K562 (cell line): ENCODE data around the gene KCND3. TPM values are rescaled to one million over a fixed set of nuclear protein-coding genes. Genes with fewer than 3 reads are reported as not detected.

Source experiments
- ATAC-seq: fragments of 200-7000 bp; cut with Tn5 transposase; 3 replicates; pipeline ENCODE4 v1.9.1; 2020; ENCODE audit warnings: moderate library complexity
- BruUV-seq: library from RNA; stranded (reverse); fragments of 400-500 nt; replicated peaks from 2 replicates; lab custom pipeline; 2021; lab: Mats Ljungman, UMichigan
- CTCF ChIA-PET: fragments of 300-600 bp; formaldehyde crosslinking; extraction: SDS; loops from one replicate; lab custom pipeline; 2021; ENCODE audit warnings: low intra/inter-chr PET ratio; lab: Yijun Ruan, JAX
- POLR2A ChIA-PET: fragments of 300-600, 350-650 bp; sonication (Branson Sonifier 250); formaldehyde crosslinking; extraction: SDS; loops from one replicate; lab custom pipeline; 2021; ENCODE audit warnings: antibody characterized with exemption, inconsistent platforms; lab: Yijun Ruan, JAX
- DNase-seq, 4 experiments: peaks; one replicate each; pipeline versions ENCODE4 v3.0.0 to v3.0.0-alpha.2; 2011 to 2018; ENCODE audit warnings: low spot score in 3 of 4, mixed read lengths in 3 of 4; ENCODE audit errors: extremely low read depth in 1 of 4
- FAIRE-seq: peaks from 2 replicates; lab custom pipeline; 2011; peaks lifted over from hg19 to GRCh38; lab: Jason Lieb, UNC
- H2AFZ ChIP-seq: 2 replicates; pipeline ENCODE4 v1.6.0; 2011; ENCODE audit warnings: low read depth, low read length, control low read depth, inconsistent platforms
- H3K27ac ChIP-seq: fragments of 200-600 bp; 3 replicates; pipeline ENCODE4 v1.8.0; 2011; ENCODE audit warnings: low read depth, mild to moderate bottlenecking, control low read depth, inconsistent platforms, low read length, moderate library complexity, mixed read lengths; ENCODE audit errors: extremely low read depth
- H3K27me3 ChIP-seq, 2 experiments: fragments of 300-600 bp in 1 of 2; 2 replicates in 1 of 2; 3 replicates in 1 of 2; pipeline versions ENCODE4 v1.6.0 to v1.8.0; 2011; ENCODE audit warnings: inconsistent platforms in 2 of 2, low read length in 2 of 2, mild to moderate bottlenecking in 1 of 2, mixed read lengths in 1 of 2, moderate library complexity in 1 of 2; ENCODE audit not compliant: control insufficient read depth in 2 of 2, insufficient read depth in 2 of 2
- H3K36me3 ChIP-seq: fragments of 300-600 bp; 3 replicates; pipeline ENCODE4 v1.8.0; 2011; ENCODE audit warnings: mild to moderate bottlenecking, low read length, inconsistent platforms; ENCODE audit not compliant: control insufficient read depth, insufficient read depth
- H3K4me1 ChIP-seq, 2 experiments: fragments of 200-600 bp in 1 of 2; replicated peaks in 1 of 2; 2 replicates in 1 of 2; 3 replicates in 1 of 2; pipeline versions ENCODE4 v1.5.1 to v1.8.0; 2011; ENCODE audit warnings: inconsistent platforms in 2 of 2, low read length in 2 of 2, mild to moderate bottlenecking in 1 of 2, mixed read lengths in 1 of 2, moderate library complexity in 1 of 2; ENCODE audit not compliant: control insufficient read depth in 2 of 2, insufficient read depth in 2 of 2
- H3K4me2 ChIP-seq: 2 replicates; pipeline ENCODE4 v1.6.1; 2011; ENCODE audit warnings: low read length, control low read depth, inconsistent platforms, mixed read lengths; ENCODE audit not compliant: insufficient read depth
- H3K4me3 ChIP-seq: fragments of 200-600 bp; sonication (generic), shearing (Covaris generic); 2 replicates; pipeline ENCODE4 v1.5.1; 2016; ENCODE audit warnings: control low read depth, inconsistent platforms
- H3K79me2 ChIP-seq: fragments of 200-600 bp; 3 replicates; pipeline ENCODE4 v1.8.0; 2011; ENCODE audit warnings: low read length, inconsistent platforms; ENCODE audit not compliant: control insufficient read depth, insufficient read depth
- H3K9ac ChIP-seq, 2 experiments: 2 replicates each; pipeline versions ENCODE4 v1.6.0 to v1.6.1; 2011; ENCODE audit warnings: low read depth in 2 of 2, low read length in 2 of 2, control low read depth in 1 of 2, inconsistent platforms in 1 of 2, mild to moderate bottlenecking in 1 of 2, mixed read lengths in 1 of 2; ENCODE audit not compliant: insufficient read depth in 1 of 2
- H3K9me1 ChIP-seq: one replicate; pipeline ENCODE4 v1.6.0; 2011; ENCODE audit warnings: inconsistent platforms, mild to moderate bottlenecking, low read length, moderate library complexity; ENCODE audit not compliant: control insufficient read depth, insufficient read depth
- H3K9me3 ChIP-seq: replicated peaks from 2 replicates; pipeline ENCODE4 v1.5.1; 2011; ENCODE audit warnings: low read depth, low read length, inconsistent platforms; ENCODE audit not compliant: control insufficient read depth, insufficient read depth
- H4K20me1 ChIP-seq: replicated peaks from 2 replicates; pipeline ENCODE4 v1.6.1; 2011; ENCODE audit warnings: low read length, inconsistent platforms, mixed read lengths; ENCODE audit not compliant: control insufficient read depth, insufficient read depth
- ARID1B ChIP-seq: fragments of 450-650 bp; IDR thresholded peaks from 2 replicates; pipeline ENCODE4 v1.6.1; 2016; ENCODE audit warnings: antibody characterized with exemption, mild to moderate bottlenecking, inconsistent platforms
- EHMT2 ChIP-seq: fragments of 450-650 bp; IDR thresholded peaks from 2 replicates; pipeline ENCODE4 v1.6.1; 2018; ENCODE audit warnings: antibody characterized with exemption
- HNRNPK ChIP-seq: fragments of 200-400 bp; formaldehyde crosslinking; IDR thresholded peaks from one replicate; pipeline ENCODE4 v1.6.1; 2018; ENCODE audit warnings: mild to moderate bottlenecking, low read depth, low read length; ENCODE audit not compliant: poor library complexity, severe bottlenecking
- KLF16 ChIP-seq: IDR thresholded peaks from 2 replicates; pipeline ENCODE4 v1.6.1; 2016; ENCODE audit warnings: antibody characterized with exemption
- PHF20 ChIP-seq: fragments of 450-650 bp; IDR thresholded peaks from 2 replicates; pipeline ENCODE4 v1.6.1; 2018; ENCODE audit not compliant: partially characterized antibody
- STAT5A ChIP-seq: IDR thresholded peaks from 2 replicates; pipeline ENCODE4 v1.6.1; 2012; ENCODE audit warnings: low read length, inconsistent platforms, borderline replicate concordance
- SUPT5H ChIP-seq: fragments of 450-650 bp; IDR thresholded peaks from 2 replicates; pipeline ENCODE4 v1.6.1; 2016
- WGBS: fragments of 100-300 bp; shearing (Covaris generic); methylation state at CpG from one replicate; pipeline ENCODE4 v1.1.6; 2016; ENCODE audit warnings: low coverage, mixed read lengths; ENCODE audit not compliant: insufficient coverage; ENCODE audit errors: missing lambda C conversion rate; 5-methylcytosine and 5-hydroxymethylcytosine counted together
- in situ Hi-C: fragments of 300-500 bp; cut with MboI; formaldehyde crosslinking; loops from 4 replicates; pipeline ENCODE4 v1.15.0; 2018; ENCODE audit warnings: inconsistent platforms, mixed read lengths
- intact Hi-C: fragments of 100-400 bp; cut with micrococcal nuclease; formaldehyde crosslinking; loops from 2 replicates; pipeline ENCODE4 v1.14.2; 2022
- polyA plus RNA-seq, 8 experiments: library from polyadenylated mRNA; depleted of rRNA in 4 of 8; stranded (reverse) in 5 of 8; unstranded in 3 of 8; fragments of >200 nt; fragmentation: Nextera tagmentation in 2 of 8; fragmentation: Illumina TruSeq in 1 of 8; extraction: Ambion mirVana in 2 of 8; extraction: Trizol in 1 of 8; gene quantifications; 2 replicates each; pipeline versions ENCODE4 v1.2.1 to v1.2.3, GENCODE V29; 2011 to 2014; ENCODE audit warnings: inconsistent platforms in 1 of 8, missing spikeins in 1 of 8
- total RNA-seq, 7 experiments: library from RNA; depleted of rRNA in 6 of 7; stranded (reverse); fragments of >200 nt in 6 of 7; fragmentation: Illumina TruSeq in 2 of 7; extraction: Trizol in 2 of 7; gene quantifications; 2 replicates each; pipeline versions ENCODE4 v1.2.1 to v1.2.3, GENCODE V29; 2011 to 2021; ENCODE audit warnings: low replicate concordance in 1 of 7
- TF ChIP-seq, protein P1 (sequence below): fragments of 450-650 bp; IDR thresholded peaks from 2 replicates; pipeline ENCODE4 v1.6.1; 2016; ENCODE audit warnings: low read depth

KCND3 gene
- total and polyA plus RNA-seq, 9 of the 15 experiments (the other 6 are each of a cell fraction or from before 2014, with no cell fraction given), result not detected

DNA sequence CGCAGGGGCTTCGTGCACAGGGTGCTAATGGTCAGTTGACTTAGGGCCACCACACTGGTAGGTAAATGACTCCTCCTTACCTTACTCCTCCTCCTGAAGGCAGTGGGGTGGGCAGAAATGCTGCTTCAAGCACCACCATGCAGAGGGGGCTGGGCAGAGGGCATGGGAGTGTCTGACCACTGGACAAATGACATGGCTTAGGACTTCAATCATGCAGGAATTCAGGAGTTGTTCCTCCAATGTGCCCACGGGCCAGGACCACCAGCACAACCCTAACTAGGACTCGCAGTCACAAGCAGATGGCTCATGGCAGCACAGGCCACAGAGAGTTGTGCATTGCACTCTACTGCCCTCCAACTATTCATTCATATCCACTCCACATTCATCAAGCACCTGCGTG, 65.7 kb downstream of the KCND3 start:
- Histone ChIP-seq H3K4me1 (peaks cover 6% of the 10 kb centered on the region in 2 experiments; a peak in 4 of 5 replicates), H3K36me3 (no peaks in the 10 kb centered on the region), H4K20me1 (peaks cover 4% of the 10 kb centered on the region; the same call in 1 of the 2 replicates), H3K4me3 (no peak overlapping the region), H3K9ac (no peak overlapping the region), H3K9me1 (no peaks in the 10 kb centered on the region)
- CTCF ChIA-PET, result no interaction called here
- no TSS peak for BruUV-seq
- TF ChIP-seq SUPT5H (no peak), KLF16 (no peak), PHF20 (no peak), ARID1B (no peak), HNRNPK (no peak), STAT5A (no peak), EHMT2 (no peak)
- TF ChIP-seq, protein P1, sequence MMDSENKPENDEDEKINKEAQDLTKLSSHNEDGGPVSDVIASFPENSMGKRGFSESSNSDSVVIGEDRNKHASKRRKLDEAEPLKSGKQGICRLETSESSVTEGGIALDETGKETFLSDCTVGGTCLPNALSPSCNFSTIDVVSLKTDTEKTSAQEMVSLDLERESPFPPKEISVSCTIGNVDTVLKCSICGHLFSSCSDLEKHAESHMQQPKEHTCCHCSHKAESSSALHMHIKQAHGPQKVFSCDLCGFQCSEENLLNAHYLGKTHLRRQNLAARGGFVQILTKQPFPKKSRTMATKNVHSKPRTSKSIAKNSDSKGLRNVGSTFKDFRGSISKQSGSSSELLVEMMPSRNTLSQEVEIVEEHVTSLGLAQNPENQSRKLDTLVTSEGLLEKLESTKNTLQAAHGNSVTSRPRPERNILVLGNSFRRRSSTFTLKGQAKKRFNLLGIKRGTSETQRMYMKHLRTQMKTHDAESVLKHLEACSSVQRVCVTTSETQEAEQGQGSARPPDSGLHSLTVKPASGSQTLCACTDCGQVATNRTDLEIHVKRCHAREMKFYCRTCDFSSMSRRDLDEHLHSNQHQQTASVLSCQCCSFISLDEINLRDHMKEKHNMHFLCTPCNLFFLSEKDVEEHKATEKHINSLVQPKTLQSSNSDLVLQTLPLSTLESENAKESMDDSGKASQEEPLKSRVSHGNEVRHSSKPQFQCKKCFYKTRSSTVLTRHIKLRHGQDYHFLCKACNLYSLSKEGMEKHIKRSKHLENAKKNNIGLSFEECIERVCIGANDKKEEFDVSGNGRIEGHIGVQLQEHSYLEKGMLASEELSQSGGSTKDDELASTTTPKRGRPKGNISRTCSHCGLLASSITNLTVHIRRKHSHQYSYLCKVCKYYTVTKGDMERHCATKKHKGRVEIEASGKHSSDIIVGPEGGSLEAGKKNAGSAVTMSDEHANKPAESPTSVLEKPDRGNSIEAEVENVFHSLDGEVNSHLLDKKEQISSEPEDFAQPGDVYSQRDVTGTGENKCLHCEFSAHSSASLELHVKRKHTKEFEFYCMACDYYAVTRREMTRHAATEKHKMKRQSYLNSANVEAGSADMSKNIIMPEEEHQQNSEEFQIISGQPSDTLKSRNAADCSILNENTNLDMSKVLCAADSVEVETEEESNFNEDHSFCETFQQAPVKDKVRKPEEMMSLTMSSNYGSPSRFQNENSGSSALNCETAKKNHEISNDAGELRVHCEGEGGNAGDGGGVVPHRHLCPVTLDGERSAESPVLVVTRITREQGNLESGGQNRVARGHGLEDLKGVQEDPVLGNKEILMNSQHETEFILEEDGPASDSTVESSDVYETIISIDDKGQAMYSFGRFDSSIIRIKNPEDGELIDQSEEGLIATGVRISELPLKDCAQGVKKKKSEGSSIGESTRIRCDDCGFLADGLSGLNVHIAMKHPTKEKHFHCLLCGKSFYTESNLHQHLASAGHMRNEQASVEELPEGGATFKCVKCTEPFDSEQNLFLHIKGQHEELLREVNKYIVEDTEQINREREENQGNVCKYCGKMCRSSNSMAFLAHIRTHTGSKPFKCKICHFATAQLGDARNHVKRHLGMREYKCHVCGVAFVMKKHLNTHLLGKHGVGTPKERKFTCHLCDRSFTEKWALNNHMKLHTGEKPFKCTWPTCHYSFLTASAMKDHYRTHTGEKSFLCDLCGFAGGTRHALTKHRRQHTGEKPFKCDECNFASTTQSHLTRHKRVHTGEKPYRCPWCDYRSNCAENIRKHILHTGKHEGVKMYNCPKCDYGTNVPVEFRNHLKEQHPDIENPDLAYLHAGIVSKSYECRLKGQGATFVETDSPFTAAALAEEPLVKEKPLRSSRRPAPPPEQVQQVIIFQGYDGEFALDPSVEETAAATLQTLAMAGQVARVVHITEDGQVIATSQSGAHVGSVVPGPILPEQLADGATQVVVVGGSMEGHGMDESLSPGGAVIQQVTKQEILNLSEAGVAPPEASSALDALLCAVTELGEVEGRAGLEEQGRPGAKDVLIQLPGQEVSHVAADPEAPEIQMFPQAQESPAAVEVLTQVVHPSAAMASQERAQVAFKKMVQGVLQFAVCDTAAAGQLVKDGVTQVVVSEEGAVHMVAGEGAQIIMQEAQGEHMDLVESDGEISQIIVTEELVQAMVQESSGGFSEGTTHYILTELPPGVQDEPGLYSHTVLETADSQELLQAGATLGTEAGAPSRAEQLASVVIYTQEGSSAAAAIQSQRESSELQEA, result no peak
- TF ChIP-seq, all 486 proteins: peak for 0
- Histone ChIP-seq H3K9me3 (no peaks in the 10 kb centered on the region), H2AFZ (no peak overlapping the region), H3K4me2 (no peak overlapping the region), H3K27ac (no peak overlapping the region), H3K27me3 (peaks cover 0 to 26% of the 10 kb centered on the region in 2 experiments; a peak in 2 of 5 replicates), H3K79me2 (no peaks in the 10 kb centered on the region)
- in situ Hi-C loops, result no loop called here
- intact Hi-C loops, result no loop called here
- no peak for DNase-seq
- FAIRE-seq, result no peak
- WGBS, result 0% methylated on average over 5 of the region's 5 CpGs
- POLR2A ChIA-PET, result interaction anchor here (0.9 kb wide), 1 partner anchor 17 kb away, joined by 3 read pairs; no protein-coding TSS in a partner anchor
- no peak for ATAC-seq
